MV-4-11 (cell line): ENCODE results near the gene MOCS1.

Experiments used
- DNase-seq: peaks from one replicate; lab custom pipeline; 2025; lab: John Stamatoyannopoulos, UW

Gene MOCS1

GRCh38 chr6:39902786-39903465 is 31.3 kb downstream of the MOCS1 start:
- DNase-seq, result no peak

DNA sequence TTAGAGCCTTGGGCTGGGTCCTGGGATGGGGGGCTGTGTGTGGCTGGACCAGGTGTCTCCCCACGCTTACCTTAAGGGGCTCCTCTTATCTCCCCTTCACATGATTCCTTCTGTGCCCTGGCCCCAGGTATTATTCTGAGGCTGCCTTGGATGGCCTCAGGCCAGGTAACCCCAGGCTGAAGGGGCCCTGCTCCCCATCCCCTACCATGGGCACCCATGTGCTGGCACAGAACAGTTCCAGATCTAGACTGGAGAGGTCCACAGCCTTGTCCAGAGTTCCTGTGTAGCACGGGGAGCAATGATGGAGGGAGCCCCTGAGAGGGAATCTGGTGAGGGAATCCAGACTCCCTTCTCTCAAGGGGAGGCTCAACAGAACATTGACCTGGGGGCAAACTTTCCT is 32.1 kb downstream of the MOCS1 start:
- DNase-seq, result no peak

GRCh38 chr6:39901670-39902069 is 32.6 kb downstream of the MOCS1 start:
- DNase-seq, result no peak

- DNase-seq, result no peak
Observed at GRCh38 chr6:39901116-39901655, 33.1 kb downstream of the MOCS1 start.

DNA sequence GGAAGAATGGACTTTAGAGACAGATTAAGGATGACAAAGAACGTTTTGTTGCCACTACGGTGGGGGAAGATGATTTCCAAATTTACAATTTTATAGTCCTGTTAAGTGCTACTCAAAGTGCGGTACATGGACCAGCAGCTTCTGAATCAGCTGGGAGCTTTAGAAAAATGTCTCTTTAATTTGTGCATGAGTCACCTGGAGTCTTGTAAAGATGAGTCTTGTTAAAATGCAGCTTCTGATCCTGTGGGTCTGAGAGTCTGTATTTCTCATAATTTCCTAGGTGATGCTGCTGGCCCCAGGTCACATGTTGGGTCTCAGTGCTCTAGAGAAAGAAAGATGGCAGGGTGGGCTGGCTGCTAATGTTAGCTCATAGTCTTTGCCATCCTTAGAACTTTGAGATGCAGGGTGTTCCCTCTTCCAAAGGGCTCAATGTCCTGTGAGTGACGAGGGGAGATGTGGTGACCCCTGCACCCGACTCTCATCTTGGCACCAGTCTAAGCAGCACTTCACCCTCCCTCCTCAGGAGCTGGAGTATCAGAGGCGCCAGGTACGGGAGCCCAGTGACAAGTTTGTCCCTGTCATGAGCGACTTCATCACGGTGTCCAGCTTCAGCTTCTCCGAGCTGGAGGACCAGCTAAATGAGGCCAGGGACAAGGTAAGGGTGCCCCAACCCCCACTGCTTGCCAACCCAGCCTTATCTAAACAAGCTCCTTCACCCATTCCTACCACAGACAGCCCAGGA is 34.5 kb downstream of the MOCS1 start:
- DNase-seq, result no peak

DNA sequence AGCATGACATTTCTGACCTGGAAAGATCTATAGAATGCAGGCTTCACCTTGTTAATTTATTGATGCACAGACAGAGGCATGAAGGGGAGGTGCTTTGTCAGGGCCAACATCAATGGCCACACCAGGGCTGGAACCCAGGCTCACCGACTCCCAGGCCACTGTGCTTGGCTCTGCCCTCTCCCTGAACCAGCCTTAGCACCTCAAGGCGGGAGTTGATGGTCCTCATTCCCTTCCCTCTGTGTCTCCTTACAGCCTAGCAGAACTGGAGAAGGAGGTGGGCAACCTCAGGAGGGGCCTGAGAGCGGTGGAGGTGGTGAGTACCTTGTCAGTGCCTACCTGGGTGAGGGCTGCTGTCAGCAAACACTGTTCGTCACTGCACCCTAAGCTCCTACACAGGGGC is 35.6 kb downstream of the MOCS1 start:
- DNase-seq, result no peak

DNA sequence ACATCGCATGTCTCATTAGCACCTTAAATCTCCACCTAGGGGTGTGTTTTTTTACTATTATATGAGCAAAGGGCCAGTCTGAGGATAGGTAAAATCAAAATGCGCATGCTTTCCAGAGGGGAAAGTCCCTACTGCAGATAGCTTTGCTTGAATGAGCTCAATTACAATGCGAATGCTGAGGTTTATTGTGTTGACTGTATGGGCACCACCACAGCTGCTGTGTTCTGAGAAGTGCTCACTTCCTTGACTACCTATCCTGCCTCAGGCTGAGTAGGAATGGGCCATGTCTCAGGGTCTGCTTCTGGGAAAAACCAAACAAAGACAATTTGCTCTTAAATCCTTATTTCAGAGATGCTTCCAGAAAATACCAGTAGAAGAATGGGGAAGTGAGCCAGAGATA is 36.6 kb downstream of the MOCS1 start:
- DNase-seq, result no peak

DNA sequence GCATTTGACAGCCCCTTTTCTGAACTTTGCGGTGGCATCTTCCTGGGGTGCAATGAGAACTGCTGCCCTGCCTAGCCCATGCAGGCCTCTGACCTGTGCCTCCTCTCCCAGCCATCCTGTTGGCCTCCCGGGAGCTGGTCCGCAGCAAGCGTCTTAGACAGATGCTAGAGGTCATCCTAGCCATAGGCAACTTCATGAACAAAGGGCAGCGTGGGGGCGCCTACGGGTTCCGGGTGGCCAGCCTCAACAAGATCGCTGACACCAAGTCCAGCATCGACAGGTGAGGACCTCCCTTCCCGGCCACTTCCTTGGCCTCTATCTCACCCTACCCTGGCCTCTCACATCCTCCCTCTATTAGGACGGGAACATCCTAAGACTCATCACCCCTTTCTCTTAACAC is 37.6 kb downstream of the MOCS1 start:
- no peak for DNase-seq

GRCh38 chr6:39893286-39893685 is 41.0 kb downstream of the MOCS1 start:
- no peak for DNase-seq

- DNase-seq, result peak; percentile 16
Observed at GRCh38 chr6:39892490-39893129, 41.7 kb downstream of the MOCS1 start.

DNA sequence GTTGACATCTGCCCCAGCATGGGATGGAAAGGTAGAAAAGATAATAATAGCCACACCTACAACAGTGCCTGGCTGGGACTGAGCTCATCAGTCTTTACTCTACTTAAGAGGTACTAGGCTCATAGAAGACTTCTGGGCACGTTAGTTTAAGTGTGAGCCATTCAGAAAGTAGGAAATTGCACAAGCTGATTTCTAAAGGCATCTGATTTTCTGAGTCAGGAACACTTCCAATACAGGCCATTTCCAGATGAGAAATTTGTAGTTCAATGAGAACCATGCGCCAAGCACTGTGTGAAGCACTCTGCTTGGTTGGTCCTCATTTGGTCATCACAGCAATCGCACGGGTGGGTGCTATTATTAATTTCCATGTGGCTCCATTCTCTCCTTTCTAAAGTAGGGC is 42.3 kb downstream of the MOCS1 start:
- no peak for DNase-seq

DNA sequence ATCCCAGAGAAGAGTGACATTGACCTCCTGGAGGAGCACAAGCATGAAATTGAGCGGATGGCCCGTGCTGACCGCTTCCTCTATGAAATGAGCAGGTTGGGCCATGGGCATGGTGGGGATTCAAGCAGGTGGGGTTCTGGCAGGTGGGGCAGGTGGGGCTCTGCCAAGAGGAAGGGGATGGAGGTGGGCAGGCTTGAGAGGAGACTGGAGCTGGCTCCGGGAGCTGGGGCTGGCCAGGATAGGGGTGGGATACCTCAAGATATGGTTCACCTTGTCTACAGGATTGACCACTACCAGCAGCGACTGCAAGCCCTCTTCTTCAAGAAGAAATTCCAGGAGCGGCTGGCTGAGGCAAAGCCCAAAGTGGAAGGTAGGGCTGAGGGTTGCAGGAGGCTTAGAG is 42.9 kb downstream of the MOCS1 start:
- no peak for DNase-seq

DNA sequence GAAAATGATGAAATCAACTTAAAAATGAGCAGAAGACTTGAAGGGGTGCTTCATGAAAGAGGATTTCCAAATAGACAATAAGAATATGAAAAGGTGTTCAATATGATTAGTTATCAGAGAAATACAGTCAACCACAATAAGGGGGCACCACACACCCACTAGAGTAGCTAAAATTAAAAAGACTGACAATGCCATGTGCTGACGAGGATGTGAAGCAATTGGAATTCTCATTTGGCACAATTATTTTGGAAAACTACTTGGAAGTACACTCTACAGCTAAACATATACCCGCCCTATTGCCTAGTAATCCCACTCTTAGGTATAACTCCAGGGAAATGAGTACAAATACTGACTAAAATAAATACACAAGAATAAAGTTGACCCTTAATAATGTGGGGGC is 45.0 kb downstream of the MOCS1 start:
- DNase-seq, result no peak

GRCh38 chr6:39887692-39888450 is 46.4 kb downstream of the MOCS1 start:
- DNase-seq, result no peak

GRCh38 chr6:39886871-39887270 is 47.4 kb downstream of the MOCS1 start:
- DNase-seq, result no peak

GRCh38 chr6:39885691-39886090 is 48.6 kb downstream of the MOCS1 start:
- DNase-seq, result no peak

DNA sequence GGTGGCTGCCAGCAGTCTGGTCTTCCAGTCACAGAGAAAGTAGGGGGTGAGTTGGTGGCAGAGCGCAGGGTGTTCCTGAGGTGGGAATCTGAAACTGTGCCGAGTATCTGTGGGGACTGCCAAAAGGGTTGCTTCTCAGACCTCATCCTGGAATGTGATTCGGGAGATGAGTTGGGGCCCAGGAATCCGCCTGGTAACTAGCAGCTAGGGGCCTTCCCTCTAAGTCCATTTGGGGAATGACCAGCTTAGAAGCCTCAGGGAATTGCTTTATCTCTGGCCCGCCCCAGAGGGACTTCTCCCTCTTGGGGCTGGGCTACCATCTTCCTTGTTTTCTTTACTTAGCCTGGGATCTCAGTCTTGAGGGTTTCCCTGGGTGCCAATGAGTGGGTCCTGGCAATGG is 49.6 kb downstream of the MOCS1 start:
- no peak for DNase-seq

GRCh38 chr6:39882531-39882899 is 51.7 kb downstream of the MOCS1 start:
- no peak for DNase-seq

- DNase-seq, result no peak
Observed at GRCh38 chr6:39881851-39882530, 52.3 kb downstream of the MOCS1 start.

DNA sequence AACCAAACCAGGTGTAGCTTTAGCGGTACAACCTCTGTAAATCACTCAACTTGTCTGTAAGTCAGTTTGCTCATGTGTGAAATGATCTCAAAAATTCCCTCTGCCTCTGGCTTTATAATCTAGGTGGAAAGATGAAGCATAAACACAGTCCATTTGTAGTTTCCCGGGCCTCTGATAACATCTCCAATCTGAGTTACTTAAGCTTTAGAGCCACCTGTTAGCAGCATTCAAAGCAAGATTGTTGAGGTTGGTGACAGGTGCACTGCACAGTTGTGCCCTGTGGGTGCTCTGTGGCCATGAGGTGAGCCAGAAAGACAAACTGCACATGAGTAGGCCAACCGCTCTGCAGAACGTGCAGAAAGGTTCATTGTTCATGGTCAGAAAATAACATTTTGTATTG is 53.7 kb downstream of the MOCS1 start:
- no peak for DNase-seq

- DNase-seq, result no peak
Observed at GRCh38 chr6:39879535-39879934, 54.7 kb downstream of the MOCS1 start.

DNA sequence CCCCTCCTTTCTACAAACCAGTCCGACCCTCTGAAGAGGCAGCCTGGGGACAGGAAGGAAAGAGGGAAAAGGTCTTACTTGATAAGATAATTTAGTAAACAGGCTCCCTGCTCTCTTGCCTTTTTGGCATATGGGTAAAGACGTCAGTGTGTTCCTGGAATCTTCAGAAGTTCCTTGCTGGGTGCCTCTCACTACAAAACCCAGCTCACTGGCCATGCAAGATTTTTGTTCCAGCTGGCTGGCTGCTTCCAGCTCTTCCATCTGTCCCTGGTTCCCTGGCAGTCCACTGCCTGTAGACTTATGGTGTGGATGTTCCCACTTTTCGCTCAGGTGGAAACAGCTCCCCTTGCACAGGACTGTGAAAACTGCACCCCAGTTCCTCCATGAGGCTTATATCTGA is 57.4 kb downstream of the MOCS1 start:
- no peak for DNase-seq
